Rectal smooth muscle tissue (tissue), 1 donor: Measurements from ENCODE around the gene KLHL41.
"Not testable (repeated sequence)": the region's sequence is repeated elsewhere in the genome, so short reads cannot be mapped to it uniquely, and the experiment has no call there.

Experiments used
- H3K27ac ChIP-seq: one replicate; pipeline ENCODE4 v1.7.0; 2013; ENCODE audit warnings: low read depth, low read length, inconsistent platforms
- H3K27me3 ChIP-seq: one replicate; pipeline ENCODE4 v1.7.0; 2013; ENCODE audit warnings: low read length; ENCODE audit not compliant: control insufficient read depth, insufficient read depth
- H3K36me3 ChIP-seq: one replicate; pipeline ENCODE4 v1.7.0; 2013; ENCODE audit warnings: low read length; ENCODE audit not compliant: control insufficient read depth, insufficient read depth
- H3K4me1 ChIP-seq: one replicate; pipeline ENCODE4 v1.7.0; 2013; ENCODE audit warnings: low read length; ENCODE audit not compliant: control insufficient read depth, insufficient read depth
- H3K4me3 ChIP-seq: one replicate; pipeline ENCODE4 v1.7.0; 2013; ENCODE audit warnings: low read length
- H3K9ac ChIP-seq: one replicate; pipeline ENCODE4 v1.7.0; 2013; ENCODE audit warnings: low read length

Gene KLHL41

DNA sequence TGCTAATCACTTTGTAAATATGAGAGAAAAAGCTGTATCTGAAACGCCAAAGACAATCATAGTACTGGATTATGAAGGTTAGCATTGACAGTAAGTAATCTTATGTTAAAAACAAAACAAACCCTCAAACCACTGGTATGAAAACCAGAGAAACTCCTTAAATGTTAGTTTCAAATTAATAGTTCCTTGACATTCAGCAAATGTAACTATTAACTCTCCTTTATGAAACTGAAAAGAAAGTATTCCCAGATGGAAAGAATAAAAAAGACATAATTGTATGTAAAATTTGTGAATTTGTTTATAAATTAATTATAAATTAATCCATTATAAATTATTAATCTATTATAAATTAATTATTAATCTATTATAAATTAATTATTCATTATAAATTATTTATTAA lies 51.9 kb downstream of the KLHL41 start:
- Histone ChIP-seq H3K4me1 (no peaks in the 10 kb centered on the region), H3K4me3 (no peak overlapping the region), H3K27me3 (no peaks in the 10 kb centered on the region), H3K27ac (no peak overlapping the region), H3K9ac (no peak overlapping the region), H3K36me3 (peaks cover 3% of the 10 kb centered on the region)

GRCh38 chr2:169562084-169562483 lies 52.6 kb downstream of the KLHL41 start:
- not testable (repeated sequence) for H3K36me3 ChIP-seq, H3K27ac ChIP-seq, H3K4me1 ChIP-seq, H3K9ac ChIP-seq, H3K27me3 ChIP-seq, H3K4me3 ChIP-seq

DNA sequence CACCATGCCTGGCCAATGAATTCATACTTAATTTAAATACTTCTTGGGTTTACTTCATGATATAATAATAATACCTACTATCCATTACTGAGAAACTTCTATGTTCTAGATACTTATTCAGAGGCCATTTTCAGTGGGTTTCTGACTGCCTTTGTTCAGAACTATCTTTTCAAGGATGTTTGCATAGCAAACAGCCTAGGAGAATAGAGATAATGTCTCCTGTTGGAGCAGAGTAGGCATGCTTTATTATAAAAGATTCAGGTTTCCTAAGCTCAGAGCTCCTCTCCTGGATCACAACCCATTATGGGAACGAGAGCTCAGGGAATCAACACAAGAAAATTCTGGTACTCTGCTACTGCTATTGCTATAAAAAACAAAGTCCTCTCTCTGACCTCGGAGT lies 53.0 kb downstream of the KLHL41 start:
- no peaks in the 10 kb centered on the region for H3K4me1 ChIP-seq
- H3K27ac ChIP-seq: no peak overlapping the region
- H3K36me3 ChIP-seq: peaks cover 3% of the 10 kb centered on the region
- H3K27me3 ChIP-seq: no peaks in the 10 kb centered on the region
- H3K9ac ChIP-seq: no peak overlapping the region
- no peak overlapping the region for H3K4me3 ChIP-seq

DNA sequence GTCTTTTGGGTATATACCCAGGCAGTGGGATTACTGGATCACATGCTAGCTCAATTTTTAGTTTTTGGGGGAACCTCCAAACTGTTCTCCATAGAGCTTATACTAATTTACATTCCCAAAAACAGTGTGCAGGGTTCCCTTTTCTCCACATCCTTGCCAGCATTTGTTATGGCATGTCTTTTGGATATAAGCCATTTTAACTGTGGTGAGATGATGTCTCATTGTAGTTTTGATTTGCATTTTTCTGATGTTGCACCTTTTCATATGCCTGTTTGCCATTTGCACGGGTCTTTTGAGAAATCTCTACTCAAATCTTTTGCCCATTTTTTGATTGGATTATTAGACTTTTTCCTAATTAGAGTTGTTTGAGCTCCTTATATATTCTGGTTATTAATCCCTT lies 56.2 kb downstream of the KLHL41 start:
- H3K27ac ChIP-seq: no peak overlapping the region
- no peaks in the 10 kb centered on the region for H3K4me1 ChIP-seq
- H3K9ac ChIP-seq: no peak overlapping the region
- H3K36me3 ChIP-seq: no peaks in the 10 kb centered on the region
- no peak overlapping the region for H3K4me3 ChIP-seq
- H3K27me3 ChIP-seq: no peaks in the 10 kb centered on the region

DNA sequence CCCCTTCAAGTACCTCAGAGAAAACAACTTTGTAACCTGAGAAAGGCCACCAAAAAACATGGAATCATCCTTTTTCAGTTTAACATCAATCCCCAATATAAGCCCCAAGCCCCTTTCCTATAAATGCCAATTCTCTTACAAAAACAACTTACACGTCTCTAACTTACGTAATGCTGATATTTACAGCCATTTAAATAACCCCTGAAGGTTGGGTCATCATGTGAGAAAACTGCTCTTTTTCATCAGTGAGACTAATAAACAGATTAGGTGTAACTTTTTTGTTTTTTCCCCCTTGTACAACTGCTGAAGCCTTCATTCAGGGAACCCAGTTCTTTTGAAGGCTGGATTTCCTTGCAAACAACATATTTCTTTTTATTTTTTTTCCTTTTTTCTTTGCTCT lies 60.4 kb downstream of the KLHL41 start:
- H3K27me3 ChIP-seq: no peaks in the 10 kb centered on the region
- H3K9ac ChIP-seq: no peak overlapping the region
- no peak overlapping the region for H3K27ac ChIP-seq
- peaks cover 2% of the 10 kb centered on the region for H3K36me3 ChIP-seq
- H3K4me3 ChIP-seq: no peak overlapping the region
- peaks cover 3% of the 10 kb centered on the region for H3K4me1 ChIP-seq

GRCh38 chr2:169570752-169571151 lies 61.2 kb downstream of the KLHL41 start:
- H3K4me3 ChIP-seq, H3K27me3 ChIP-seq, H3K4me1 ChIP-seq, H3K36me3 ChIP-seq, H3K9ac ChIP-seq, H3K27ac ChIP-seq: not testable (repeated sequence)

DNA sequence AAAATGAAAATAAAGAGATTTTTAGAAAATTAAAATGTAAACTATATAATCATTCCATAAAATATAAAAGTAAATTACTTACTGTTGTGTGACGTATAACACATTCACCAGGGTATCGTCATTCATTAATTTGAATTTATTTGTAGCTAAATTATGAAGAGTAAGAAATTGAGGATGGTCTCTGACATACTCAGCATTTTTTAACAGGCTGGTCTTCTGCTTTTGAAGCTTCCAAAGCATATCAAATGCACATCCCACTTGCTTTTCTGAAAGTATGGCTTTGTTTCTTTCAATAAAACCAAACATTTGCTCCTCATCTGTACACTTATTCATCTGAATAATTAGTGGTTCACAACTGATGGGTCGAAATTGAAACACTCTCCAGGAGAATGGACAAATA lies 62.1 kb downstream of the KLHL41 start:
- Histone ChIP-seq H3K27ac (no peak overlapping the region), H3K36me3 (peaks cover 2% of the 10 kb centered on the region), H3K9ac (no peak overlapping the region), H3K4me3 (no peak overlapping the region), H3K4me1 (peaks cover 3% of the 10 kb centered on the region), H3K27me3 (no peaks in the 10 kb centered on the region)

DNA sequence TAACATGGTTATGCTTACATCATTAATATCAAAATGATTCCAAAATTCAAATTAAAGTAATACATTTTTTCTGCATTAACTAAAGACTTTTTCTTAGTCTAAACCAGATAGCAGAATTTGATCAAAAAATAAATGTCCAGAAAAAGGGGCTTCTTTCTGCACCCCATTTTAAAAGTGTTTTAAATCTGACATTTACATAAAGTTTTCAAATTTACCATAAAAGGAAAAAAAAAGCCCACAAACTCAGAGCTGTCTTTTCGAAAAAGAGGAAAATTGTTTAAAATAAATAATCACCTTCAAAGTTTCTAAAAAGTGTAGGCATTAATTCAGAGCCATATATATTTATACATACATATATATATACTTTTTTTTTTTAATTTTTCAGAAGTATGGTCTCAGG lies 62.7 kb downstream of the KLHL41 start:
- Histone ChIP-seq H3K9ac (no peak overlapping the region), H3K27ac (no peak overlapping the region), H3K4me3 (no peak overlapping the region)

DNA sequence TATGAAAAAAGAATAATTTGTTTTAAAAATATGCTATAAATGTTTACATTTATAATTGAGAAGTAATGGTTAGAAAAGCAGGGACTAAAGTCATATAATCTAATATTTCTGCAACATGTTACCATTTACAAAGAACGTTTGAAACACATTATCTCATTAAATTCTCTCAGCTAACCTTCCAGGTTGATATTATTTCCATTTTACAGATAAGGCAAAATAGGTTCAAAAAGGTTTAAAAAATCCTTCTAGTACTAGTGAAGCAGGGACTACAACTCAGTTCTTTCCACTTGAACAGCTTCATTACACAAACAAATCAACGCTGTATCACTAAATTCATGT lies 63.3 kb downstream of the KLHL41 start:
- Histone ChIP-seq H3K36me3 (peaks cover 2% of the 10 kb centered on the region), H3K4me3 (peak overlapping the region; percentile 70), H3K9ac (no peak overlapping the region), H3K4me1 (peaks cover 3% of the 10 kb centered on the region), H3K27me3 (no peaks in the 10 kb centered on the region), H3K27ac (no peak overlapping the region)

More for the DNA sequence above, 62.7 kb downstream of the KLHL41 start:
- Histone ChIP-seq H3K36me3 (peaks cover 2% of the 10 kb centered on the region), H3K4me1 (peaks cover 3% of the 10 kb centered on the region), H3K27me3 (no peaks in the 10 kb centered on the region)

- peak within 1 kb of the TSS; percentile 70 for H3K4me3 ChIP-seq
- no peaks in the 10 kb centered on the region for H3K27me3 ChIP-seq
- peaks cover 3% of the 10 kb centered on the region for H3K4me1 ChIP-seq
- H3K36me3 ChIP-seq: peaks cover 2% of the 10 kb centered on the region
- H3K9ac ChIP-seq: peak within 1 kb of the TSS; percentile 45
- peak within 1 kb of the TSS; percentile 43 for H3K27ac ChIP-seq
These were observed 63.9 kb downstream of the KLHL41 start, which contains the start of gene FASTKD1 for GRCh38 chr2:169573160-169573973. FASTKD1 (minus strand) TSS chr2:169573865; CDS start chr2:169572029, 1,836 bp downstream.

DNA sequence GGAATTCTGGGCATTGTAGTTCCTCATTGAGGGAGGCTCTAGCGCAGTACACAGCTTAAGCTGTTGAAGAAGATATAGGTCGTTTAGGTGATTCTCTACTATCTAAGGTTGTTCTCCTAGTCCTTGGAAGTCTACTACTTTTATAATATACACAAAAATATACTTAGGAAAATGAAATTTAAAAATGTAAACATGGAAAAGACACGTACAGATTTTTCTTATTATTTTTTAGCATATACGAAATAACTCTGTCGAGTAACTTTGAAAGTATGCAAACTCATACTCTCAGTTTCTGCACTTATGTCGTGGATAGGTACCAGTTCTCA lies 64.4 kb downstream of the KLHL41 start:
- peaks cover 2% of the 10 kb centered on the region for H3K36me3 ChIP-seq
- no peaks in the 10 kb centered on the region for H3K27me3 ChIP-seq
- H3K4me3 ChIP-seq: peak overlapping the region; percentile 70
- peaks cover 3% of the 10 kb centered on the region for H3K4me1 ChIP-seq
- H3K27ac ChIP-seq: no peak overlapping the region
- H3K9ac ChIP-seq: no peak overlapping the region

- not testable (repeated sequence) for H3K27me3 ChIP-seq, H3K4me3 ChIP-seq, H3K27ac ChIP-seq, H3K4me1 ChIP-seq, H3K9ac ChIP-seq, H3K36me3 ChIP-seq
These were observed 65.0 kb downstream of the KLHL41 start for GRCh38 chr2:169574539-169574938.

GRCh38 chr2:169575264-169575663 lies 65.8 kb downstream of the KLHL41 start:
- H3K27ac ChIP-seq, H3K27me3 ChIP-seq, H3K4me1 ChIP-seq, H3K36me3 ChIP-seq, H3K9ac ChIP-seq, H3K4me3 ChIP-seq: not testable (repeated sequence)
